HEK293 (cell line): ENCODE measurements around the gene SETD1A.

Source experiments
- CTCF ChIA-PET: fragments of 350-600 bp; formaldehyde crosslinking; extraction: SDS; loops from one replicate; lab custom pipeline; 2021; ENCODE audit warnings: antibody characterized with exemption; lab: Yijun Ruan, JAX
- POLR2A ChIA-PET: fragments of 300-600 bp; formaldehyde crosslinking; extraction: SDS; loops from one replicate; lab custom pipeline; 2020; ENCODE audit warnings: antibody characterized with exemption, inconsistent platforms; lab: Yijun Ruan, JAX
- H3K27ac ChIP-seq: fragments of 200-500 bp; sonication (Bioruptor generic); 2 replicates; pipeline ENCODE4 v1.5.1; 2014; ENCODE audit warnings: low read depth, low read length, control low read depth, inconsistent platforms; ENCODE audit errors: extremely low read depth
- H3K36me3 ChIP-seq, 2 experiments: fragments of 200-500 bp in 1 of 2; sonication (Bioruptor generic) in 1 of 2; 1 replicate in 1 of 2; 2 replicates in 1 of 2; pipeline ENCODE4 v1.5.1; 2014 to 2017; ENCODE audit warnings: inconsistent platforms in 2 of 2, low read length in 2 of 2; ENCODE audit not compliant: control insufficient read depth in 2 of 2, insufficient read depth in 1 of 2
- H3K4me1 ChIP-seq: fragments of 200-500 bp; sonication (Bioruptor generic); 2 replicates; pipeline ENCODE4 v1.5.1; 2014; ENCODE audit warnings: mild to moderate bottlenecking, low read length, inconsistent platforms; ENCODE audit not compliant: control insufficient read depth, insufficient read depth
- H3K4me3 ChIP-seq: 2 replicates; pipeline ENCODE4 v1.5.1; 2011; ENCODE audit warnings: low read depth, mild to moderate bottlenecking, control low read depth, low read length, moderate library complexity
- H3K9me3 ChIP-seq: fragments of 200-500 bp; sonication (Bioruptor generic); 2 replicates; pipeline ENCODE4 v1.5.1; 2014; ENCODE audit warnings: low read depth, low read length, inconsistent platforms; ENCODE audit not compliant: control insufficient read depth, insufficient read depth
- GLIS2 ChIP-seq: fragments of 450-650 bp; formaldehyde crosslinking; IDR thresholded peaks from 2 replicates; pipeline ENCODE4 v1.5.1; 2016; ENCODE audit warnings: missing biosample characterization, missing genetic modification characterization
- KLF7 ChIP-seq: fragments of 450-650 bp; formaldehyde crosslinking; IDR thresholded peaks from 2 replicates; pipeline ENCODE4 v1.5.1; 2016; ENCODE audit warnings: missing biosample characterization, missing genetic modification characterization, borderline replicate concordance
- MEIS1 ChIP-seq: sonication (generic); formaldehyde crosslinking; IDR thresholded peaks from 2 replicates; pipeline ENCODE4 v1.8.1; 2022; ENCODE audit warnings: missing genetic modification reagents, mild to moderate bottlenecking, borderline replicate concordance
- YY1 ChIP-seq: fragments of 450-650 bp; formaldehyde crosslinking; IDR thresholded peaks from 2 replicates; pipeline ENCODE4 v1.5.1; 2018; ENCODE audit warnings: missing biosample characterization, missing genetic modification characterization
- ZBTB48 ChIP-seq: fragments of 450-650 bp; formaldehyde crosslinking; IDR thresholded peaks from 2 replicates; pipeline ENCODE4 v1.5.1; 2016; ENCODE audit warnings: missing biosample characterization, missing genetic modification characterization
- ZBTB8A ChIP-seq: fragments of 450-650 bp; formaldehyde crosslinking; IDR thresholded peaks from 2 replicates; pipeline ENCODE4 v1.5.1; 2016; ENCODE audit warnings: missing biosample characterization, missing genetic modification characterization
- ZEB2 ChIP-seq: fragments of 450-650 bp; formaldehyde crosslinking; IDR thresholded peaks from 2 replicates; pipeline ENCODE4 v1.5.1; 2016; ENCODE audit warnings: missing biosample characterization, missing genetic modification characterization
- ZNF335 ChIP-seq: fragments of 450-650 bp; formaldehyde crosslinking; conservative IDR thresholded peaks from 2 replicates; pipeline ENCODE4 v1.5.1; 2016; ENCODE audit warnings: missing biosample characterization, missing genetic modification characterization
- ZNF366 ChIP-seq: fragments of 450-650 bp; formaldehyde crosslinking; conservative IDR thresholded peaks from 2 replicates; pipeline ENCODE4 v1.5.1; 2016; ENCODE audit warnings: missing biosample characterization, missing genetic modification characterization
- ZNF398 ChIP-seq: fragments of 450-650 bp; formaldehyde crosslinking; IDR thresholded peaks from 2 replicates; pipeline ENCODE4 v1.5.1; 2017; ENCODE audit warnings: missing biosample characterization, missing genetic modification characterization
- ZNF433 ChIP-seq: fragments of 450-650 bp; formaldehyde crosslinking; IDR thresholded peaks from 2 replicates; pipeline ENCODE4 v1.5.1; 2016; ENCODE audit warnings: missing biosample characterization, missing genetic modification characterization, low read depth
- ZNF513 ChIP-seq: fragments of 450-650 bp; IDR thresholded peaks from 2 replicates; pipeline ENCODE4 v1.5.1; 2018; ENCODE audit warnings: missing biosample characterization, missing genetic modification characterization
- ZNF561 ChIP-seq: fragments of 450-650 bp; IDR thresholded peaks from 2 replicates; pipeline ENCODE4 v1.5.1; 2018; ENCODE audit warnings: missing biosample characterization, missing genetic modification characterization, borderline replicate concordance
- ZNF654 ChIP-seq: fragments of 450-650 bp; formaldehyde crosslinking; IDR thresholded peaks from 2 replicates; pipeline ENCODE4 v1.5.1; 2016; ENCODE audit warnings: low read depth, missing biosample characterization, missing genetic modification characterization
- ZNF692 ChIP-seq: fragments of 450-650 bp; formaldehyde crosslinking; IDR thresholded peaks from 2 replicates; pipeline ENCODE4 v1.5.1; 2016; ENCODE audit warnings: missing biosample characterization, missing genetic modification characterization
- ZSCAN30 ChIP-seq: fragments of 450-650 bp; IDR thresholded peaks from 2 replicates; pipeline ENCODE4 v1.5.1; 2018; ENCODE audit warnings: missing biosample characterization, mild to moderate bottlenecking, missing genetic modification characterization, moderate library complexity
- TF ChIP-seq, protein P1 (sequence below): fragments of 450-650 bp; formaldehyde crosslinking; IDR thresholded peaks from 2 replicates; pipeline ENCODE4 v1.5.1; 2016; ENCODE audit warnings: missing biosample characterization, missing genetic modification characterization
- TF ChIP-seq, protein P2 (sequence below): fragments of 450-650 bp; formaldehyde crosslinking; IDR thresholded peaks from 2 replicates; pipeline ENCODE4 v1.5.1; 2017; ENCODE audit warnings: missing biosample characterization, missing genetic modification characterization
- TF ChIP-seq, protein P3 (sequence below): sonication (generic); formaldehyde crosslinking; IDR thresholded peaks from 2 replicates; pipeline ENCODE4 v1.8.1; 2022; ENCODE audit warnings: mild to moderate bottlenecking, moderate library complexity, missing genetic modification reagents
- TF ChIP-seq, protein P4 (sequence below): fragments of 450-650 bp; formaldehyde crosslinking; IDR thresholded peaks from 2 replicates; pipeline ENCODE4 v1.5.1; 2016; ENCODE audit warnings: missing biosample characterization, missing genetic modification characterization
- TF ChIP-seq, protein P5 (sequence below): fragments of 450-650 bp; formaldehyde crosslinking; optimal IDR thresholded peaks from 2 replicates; pipeline ENCODE3; 2016; ENCODE audit warnings: missing biosample characterization, mild to moderate bottlenecking, missing genetic modification characterization

SETD1A gene

GRCh38 chr16:30921748-30922419 is 35.7 kb upstream of the SETD1A start (continued):
- TF ChIP-seq, protein P1, sequence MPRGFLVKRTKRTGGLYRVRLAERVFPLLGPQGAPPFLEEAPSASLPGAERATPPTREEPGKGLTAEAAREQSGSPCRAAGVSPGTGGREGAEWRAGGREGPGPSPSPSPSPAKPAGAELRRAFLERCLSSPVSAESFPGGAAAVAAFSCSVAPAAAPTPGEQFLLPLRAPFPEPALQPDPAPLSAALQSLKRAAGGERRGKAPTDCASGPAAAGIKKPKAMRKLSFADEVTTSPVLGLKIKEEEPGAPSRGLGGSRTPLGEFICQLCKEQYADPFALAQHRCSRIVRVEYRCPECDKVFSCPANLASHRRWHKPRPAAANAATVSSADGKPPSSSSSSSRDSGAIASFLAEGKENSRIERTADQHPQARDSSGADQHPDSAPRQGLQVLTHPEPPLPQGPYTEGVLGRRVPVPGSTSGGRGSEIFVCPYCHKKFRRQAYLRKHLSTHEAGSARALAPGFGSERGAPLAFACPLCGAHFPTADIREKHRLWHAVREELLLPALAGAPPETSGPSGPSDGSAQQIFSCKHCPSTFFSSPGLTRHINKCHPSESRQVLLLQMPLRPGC = peak; percentile 48; the same call in 1 of the 2 replicates
- TF ChIP-seq ZNF692 (tag by site-specific recombination) = 0 out of 2 replicates have a peak, but pooled peaks have one; percentile 42
- peak; percentile 31 for TF ChIP-seq ZNF366 (tag by site-specific recombination)
- peak; percentile 28 for TF ChIP-seq YY1 (tag by site-specific recombination)
- TF ChIP-seq ZNF398 (tag by site-specific recombination) = peak; percentile 63
- TF ChIP-seq, protein P2, sequence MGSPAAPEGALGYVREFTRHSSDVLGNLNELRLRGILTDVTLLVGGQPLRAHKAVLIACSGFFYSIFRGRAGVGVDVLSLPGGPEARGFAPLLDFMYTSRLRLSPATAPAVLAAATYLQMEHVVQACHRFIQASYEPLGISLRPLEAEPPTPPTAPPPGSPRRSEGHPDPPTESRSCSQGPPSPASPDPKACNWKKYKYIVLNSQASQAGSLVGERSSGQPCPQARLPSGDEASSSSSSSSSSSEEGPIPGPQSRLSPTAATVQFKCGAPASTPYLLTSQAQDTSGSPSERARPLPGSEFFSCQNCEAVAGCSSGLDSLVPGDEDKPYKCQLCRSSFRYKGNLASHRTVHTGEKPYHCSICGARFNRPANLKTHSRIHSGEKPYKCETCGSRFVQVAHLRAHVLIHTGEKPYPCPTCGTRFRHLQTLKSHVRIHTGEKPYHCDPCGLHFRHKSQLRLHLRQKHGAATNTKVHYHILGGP (tag by site-specific recombination) = peak; percentile 93
- TF ChIP-seq ZNF654 (tag by site-specific recombination) = peak; percentile 73
- peak; percentile 29; the same call in 1 of the 2 replicates for TF ChIP-seq KLF7
- peak; percentile 81 for TF ChIP-seq ZBTB48 (tag by site-specific recombination)
- TF ChIP-seq, all 188 proteins: peak for 47

DNA sequence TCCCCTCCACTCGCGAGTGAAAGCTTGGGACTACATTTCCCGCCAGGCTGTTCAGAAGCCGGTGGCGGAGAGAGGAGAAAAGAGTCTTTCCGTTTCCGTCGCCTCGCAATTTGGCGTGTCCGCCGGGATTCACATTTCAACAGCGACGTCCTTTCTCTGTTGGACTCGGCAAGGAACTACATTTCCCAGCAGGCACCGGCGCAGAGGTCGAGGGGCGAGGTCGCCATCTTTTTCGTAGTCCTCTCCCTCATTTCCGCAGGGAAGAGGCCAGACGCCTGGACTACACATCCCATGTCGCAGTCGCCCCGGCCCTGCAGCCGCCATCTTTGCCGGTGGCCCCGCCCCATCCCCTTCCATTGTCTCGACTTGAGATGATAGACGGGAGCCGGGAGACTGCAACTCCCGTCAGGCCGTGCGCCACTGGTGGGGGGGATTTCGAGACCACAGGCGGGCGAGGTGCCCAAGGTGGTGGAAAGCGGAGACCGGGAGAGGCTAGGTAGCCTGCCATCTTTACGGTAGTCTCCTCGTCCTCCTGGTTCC is 35.1 kb upstream of the SETD1A start:
- Histone ChIP-seq H3K4me1 (no peaks in the 10 kb centered on the region), H3K4me3 (peak overlapping the region; percentile 61), H3K9me3 (no peaks in the 10 kb centered on the region), H3K27ac (peak overlapping the region; percentile 60), H3K36me3 (peaks cover 0 to 29% of the 10 kb centered on the region in 2 experiments; a peak in 1 of 3 replicates)
- ChIA-PET CTCF (interaction anchor here (0.6 to 1.0 kb wide), 5 partner anchors 79 to 891 kb away, joined by 3 to 5 read pairs (median 4); partner anchors contain the start of gene KAT8), POLR2A (interaction anchor here (0.8 to 1.2 kb wide), 2 partner anchors 75 to 117 kb away, joined by 3 read pairs; no protein-coding TSS in a partner anchor)
- no peak for TF ChIP-seq MEIS1 (CRISPR knock-in tag)
- TF ChIP-seq, protein P3, sequence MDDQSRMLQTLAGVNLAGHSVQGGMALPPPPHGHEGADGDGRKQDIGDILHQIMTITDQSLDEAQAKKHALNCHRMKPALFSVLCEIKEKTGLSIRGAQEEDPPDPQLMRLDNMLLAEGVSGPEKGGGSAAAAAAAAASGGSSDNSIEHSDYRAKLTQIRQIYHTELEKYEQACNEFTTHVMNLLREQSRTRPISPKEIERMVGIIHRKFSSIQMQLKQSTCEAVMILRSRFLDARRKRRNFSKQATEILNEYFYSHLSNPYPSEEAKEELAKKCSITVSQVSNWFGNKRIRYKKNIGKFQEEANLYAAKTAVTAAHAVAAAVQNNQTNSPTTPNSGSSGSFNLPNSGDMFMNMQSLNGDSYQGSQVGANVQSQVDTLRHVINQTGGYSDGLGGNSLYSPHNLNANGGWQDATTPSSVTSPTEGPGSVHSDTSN (CRISPR knock-in tag) = peak; percentile 87
- peak; percentile 51; the same call in 1 of the 2 replicates for TF ChIP-seq ZBTB8A (tag by site-specific recombination)
- TF ChIP-seq ZNF561 (tag by site-specific recombination) = 0 out of 2 replicates have a peak, but pooled peaks have one; percentile 35
- TF ChIP-seq ZSCAN30 = no peak
- no peak for TF ChIP-seq ZNF513
- TF ChIP-seq, protein P4, sequence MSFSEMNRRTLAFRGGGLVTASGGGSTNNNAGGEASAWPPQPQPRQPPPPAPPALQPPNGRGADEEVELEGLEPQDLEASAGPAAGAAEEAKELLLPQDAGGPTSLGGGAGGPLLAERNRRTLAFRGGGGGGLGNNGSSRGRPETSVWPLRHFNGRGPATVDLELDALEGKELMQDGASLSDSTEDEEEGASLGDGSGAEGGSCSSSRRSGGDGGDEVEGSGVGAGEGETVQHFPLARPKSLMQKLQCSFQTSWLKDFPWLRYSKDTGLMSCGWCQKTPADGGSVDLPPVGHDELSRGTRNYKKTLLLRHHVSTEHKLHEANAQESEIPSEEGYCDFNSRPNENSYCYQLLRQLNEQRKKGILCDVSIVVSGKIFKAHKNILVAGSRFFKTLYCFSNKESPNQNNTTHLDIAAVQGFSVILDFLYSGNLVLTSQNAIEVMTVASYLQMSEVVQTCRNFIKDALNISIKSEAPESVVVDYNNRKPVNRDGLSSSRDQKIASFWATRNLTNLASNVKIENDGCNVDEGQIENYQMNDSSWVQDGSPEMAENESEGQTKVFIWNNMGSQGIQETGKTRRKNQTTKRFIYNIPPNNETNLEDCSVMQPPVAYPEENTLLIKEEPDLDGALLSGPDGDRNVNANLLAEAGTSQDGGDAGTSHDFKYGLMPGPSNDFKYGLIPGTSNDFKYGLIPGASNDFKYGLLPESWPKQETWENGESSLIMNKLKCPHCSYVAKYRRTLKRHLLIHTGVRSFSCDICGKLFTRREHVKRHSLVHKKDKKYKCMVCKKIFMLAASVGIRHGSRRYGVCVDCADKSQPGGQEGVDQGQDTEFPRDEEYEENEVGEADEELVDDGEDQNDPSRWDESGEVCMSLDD (tag by site-specific recombination) = no peak
- TF ChIP-seq, protein P5, sequence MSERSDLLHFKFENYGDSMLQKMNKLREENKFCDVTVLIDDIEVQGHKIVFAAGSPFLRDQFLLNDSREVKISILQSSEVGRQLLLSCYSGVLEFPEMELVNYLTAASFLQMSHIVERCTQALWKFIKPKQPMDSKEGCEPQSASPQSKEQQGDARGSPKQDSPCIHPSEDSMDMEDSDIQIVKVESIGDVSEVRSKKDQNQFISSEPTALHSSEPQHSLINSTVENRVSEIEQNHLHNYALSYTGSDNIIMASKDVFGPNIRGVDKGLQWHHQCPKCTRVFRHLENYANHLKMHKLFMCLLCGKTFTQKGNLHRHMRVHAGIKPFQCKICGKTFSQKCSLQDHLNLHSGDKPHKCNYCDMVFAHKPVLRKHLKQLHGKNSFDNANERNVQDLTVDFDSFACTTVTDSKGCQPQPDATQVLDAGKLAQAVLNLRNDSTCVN = peak; percentile 39
- TF ChIP-seq ZNF433 (tag by site-specific recombination) = no peak
- peak; percentile 88 for TF ChIP-seq ZNF335 (tag by site-specific recombination)
- peak; percentile 48 for TF ChIP-seq ZEB2 (tag by site-specific recombination)
- TF ChIP-seq GLIS2 (tag by site-specific recombination) = peak; percentile 77
